COLO829 (cell line): ENCODE measurements around the gene S100A3.

ENCODE experiments used
- DNase-seq: peaks from one replicate; pipeline ENCODE4 v3.0.0; 2012; ENCODE audit warnings: low spot score

Gene S100A3

GRCh38 chr1:153547560-153548551 lies 1.2 kb downstream of the S100A3 start:
- no peak for DNase-seq

DNA sequence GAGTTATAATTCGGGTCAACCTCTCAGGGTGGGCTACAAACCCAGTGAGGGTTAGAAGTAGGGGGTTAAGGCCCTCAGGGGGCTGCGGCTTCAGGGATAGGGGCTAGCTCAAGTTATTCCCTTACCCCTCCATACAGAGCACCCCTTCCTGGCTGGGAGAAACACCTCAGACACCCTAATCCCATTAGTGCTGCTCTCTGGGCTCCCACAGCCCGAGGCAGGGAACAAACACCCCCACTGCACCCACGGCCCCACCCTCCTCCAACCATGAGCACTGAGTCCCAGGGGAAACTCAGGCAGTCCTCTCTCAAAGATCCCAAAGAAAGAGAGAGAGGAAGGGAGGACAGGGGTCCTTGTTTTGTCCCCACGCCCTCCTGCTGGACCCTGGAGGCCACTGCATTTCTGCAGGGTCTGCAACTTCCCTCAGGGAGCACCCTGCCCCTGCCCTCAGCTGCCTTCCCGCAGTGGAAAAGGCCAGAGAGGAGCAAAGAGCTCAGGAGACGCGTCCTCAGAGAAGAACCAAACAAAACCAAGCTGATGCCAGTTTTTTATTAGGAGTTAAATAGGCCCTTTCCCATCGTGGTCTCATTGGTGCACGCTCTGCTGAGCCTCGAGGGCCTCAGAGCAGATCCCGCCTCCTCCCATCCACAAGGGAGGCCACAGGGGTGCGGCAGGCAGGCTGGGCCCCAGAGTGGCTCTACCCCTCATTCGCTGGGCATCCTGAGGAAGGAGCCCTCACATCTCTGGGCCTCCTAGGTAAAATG lies 2.1 kb downstream of the S100A3 start:
- DNase-seq: no peak

- no peak for DNase-seq
These were observed 2.7 kb downstream of the S100A3 start for GRCh38 chr1:153546371-153546770.

DNA sequence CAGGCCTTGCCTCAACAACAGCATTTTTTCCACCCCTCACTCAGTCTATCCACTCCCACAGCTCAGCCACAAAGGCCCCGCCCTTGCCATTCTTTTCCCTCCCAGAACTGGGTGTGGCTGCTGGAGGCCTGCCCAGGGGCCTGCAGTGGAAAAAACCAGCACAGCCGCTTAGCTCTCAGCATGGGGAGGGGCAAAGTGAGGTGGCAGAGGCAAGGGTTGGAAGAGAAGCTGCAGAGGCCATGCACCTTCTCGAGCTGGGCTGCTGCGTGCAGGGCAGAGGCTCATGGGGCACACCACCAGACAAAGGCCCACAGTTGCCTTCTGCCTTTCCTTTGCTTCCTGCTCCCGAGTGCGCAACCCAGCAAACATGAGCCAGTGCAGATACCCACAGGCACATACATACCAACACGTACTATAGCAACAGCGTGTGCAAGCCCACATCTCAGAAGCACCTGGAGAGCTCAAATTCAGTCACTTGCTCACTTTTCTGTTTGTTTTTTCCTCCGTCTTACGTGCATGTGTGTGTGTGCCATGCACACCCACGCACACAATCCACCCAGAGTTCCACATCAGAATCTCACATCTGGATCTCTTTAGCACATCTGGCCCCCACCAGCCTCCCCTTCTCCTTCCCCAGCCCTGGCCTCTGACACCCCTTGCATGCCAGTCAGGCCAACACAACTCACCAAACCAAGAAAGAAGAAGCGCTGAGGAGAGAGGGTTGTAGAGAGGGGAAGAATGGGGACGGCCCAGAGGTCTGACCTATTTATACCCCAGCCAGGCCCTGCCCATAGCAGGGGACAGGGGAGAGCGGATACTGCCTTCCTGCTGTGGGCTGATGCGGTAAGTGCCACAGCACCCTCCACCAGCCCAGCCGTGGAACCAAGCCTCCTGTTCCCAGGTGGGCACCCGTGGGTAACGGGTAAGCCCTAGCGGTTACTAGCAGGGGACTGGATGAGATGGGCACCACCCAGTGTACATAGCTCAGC lies 3.7 kb downstream of the S100A3 start, which contains the start of gene S100A4:
S100A4 (minus strand) TSS at position 740 of the 989 bp plus-strand sequence. CDS start 1,012 bp downstream, outside the sequence.
- DNase-seq: peak; percentile 96

GRCh38 chr1:153544453-153545066 lies 4.5 kb downstream of the S100A3 start:
- DNase-seq: no peak

- DNase-seq: no peak
These were observed 5.3 kb downstream of the S100A3 start for GRCh38 chr1:153543736-153544135.

DNA sequence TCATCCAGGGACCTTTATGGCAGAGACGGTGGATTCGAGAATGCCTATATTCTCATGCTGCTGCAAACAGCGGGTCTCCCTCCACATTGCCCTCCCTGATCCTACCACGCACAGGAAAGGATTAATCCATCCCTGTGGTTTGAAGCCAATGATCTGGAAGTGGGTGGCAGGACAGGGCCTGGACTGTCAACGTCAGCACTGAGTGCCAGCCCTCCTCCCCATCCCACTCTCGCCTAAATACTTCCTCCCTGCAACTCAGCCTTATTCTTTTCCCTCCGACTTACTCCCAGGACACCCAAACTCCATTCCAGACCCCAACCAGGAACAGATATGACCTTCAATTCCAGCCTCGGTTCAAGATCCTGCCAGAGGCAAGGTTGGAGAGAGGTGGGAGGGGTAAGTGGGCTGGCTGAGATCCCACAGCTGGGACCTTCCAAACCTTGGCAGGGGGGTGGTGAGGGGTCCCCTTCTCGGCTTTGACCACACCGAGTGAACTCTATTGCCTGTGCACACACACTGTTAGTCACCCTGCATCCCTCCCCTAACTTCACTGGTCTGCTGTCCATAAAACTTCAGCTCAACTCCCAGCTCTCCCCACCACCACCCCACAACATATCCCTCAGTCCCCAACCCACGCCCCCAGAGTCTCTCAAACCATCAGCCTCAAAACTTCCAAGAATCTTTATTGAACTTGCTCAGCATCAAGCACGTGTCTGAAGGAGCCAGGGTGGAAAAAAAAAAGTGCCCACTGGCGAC lies 5.9 kb downstream of the S100A3 start:
- no peak for DNase-seq

DNA sequence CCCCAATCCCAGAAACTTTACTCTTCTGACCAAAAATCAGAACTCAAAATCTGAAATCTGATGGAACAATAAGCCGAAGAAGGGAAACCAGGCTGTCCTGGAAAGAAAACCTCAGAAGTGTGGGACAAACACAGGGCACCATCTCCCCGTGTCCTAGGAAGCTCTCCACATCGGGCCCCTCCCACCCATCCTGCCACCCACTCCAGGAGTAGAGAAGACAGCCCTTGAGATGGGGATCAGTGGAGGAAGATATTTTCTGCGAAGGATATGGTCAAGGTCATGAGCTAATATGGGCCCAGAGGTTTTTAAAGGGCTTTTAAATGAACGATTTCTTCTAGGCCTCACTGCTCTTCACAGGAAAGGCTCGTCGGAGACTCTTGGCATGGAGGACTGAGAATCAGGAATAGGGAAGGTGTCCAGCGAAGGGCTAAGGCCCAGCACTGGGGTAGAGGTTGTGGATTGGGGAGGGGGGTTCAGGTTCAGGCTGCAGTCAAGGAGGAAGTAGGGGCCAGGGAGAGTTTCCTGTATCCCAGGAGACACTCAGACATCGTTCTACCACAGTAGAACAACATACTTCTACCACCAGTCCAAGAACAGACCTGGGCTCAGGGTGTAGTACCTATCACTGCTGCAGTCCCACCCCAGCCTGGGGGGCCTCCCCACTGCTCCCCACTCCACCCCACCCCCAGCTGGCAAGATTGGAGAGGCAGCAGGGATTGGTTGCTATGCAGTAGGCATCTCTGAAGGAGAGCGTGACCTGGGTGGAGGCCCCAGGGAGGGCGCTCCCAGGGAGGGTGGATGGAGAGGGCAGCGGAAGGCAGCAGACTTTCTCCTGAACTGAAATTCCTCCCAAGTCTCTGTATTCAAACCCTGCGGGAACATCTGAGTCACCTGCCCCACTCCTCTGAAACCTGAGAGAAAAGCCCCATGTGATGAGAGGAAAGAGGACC lies 7.1 kb downstream of the S100A3 start:
- no peak for DNase-seq

- DNase-seq: no peak
These were observed 8.4 kb downstream of the S100A3 start, which contains the start of gene S100A5 for GRCh38 chr1:153540394-153541361. Gene S100A5 (minus strand): TSS chr1:153540934. CDS start chr1:153540191, 743 bp downstream.

- no peak for DNase-seq
These were observed 9.5 kb downstream of the S100A3 start for GRCh38 chr1:153539395-153540093.

DNA sequence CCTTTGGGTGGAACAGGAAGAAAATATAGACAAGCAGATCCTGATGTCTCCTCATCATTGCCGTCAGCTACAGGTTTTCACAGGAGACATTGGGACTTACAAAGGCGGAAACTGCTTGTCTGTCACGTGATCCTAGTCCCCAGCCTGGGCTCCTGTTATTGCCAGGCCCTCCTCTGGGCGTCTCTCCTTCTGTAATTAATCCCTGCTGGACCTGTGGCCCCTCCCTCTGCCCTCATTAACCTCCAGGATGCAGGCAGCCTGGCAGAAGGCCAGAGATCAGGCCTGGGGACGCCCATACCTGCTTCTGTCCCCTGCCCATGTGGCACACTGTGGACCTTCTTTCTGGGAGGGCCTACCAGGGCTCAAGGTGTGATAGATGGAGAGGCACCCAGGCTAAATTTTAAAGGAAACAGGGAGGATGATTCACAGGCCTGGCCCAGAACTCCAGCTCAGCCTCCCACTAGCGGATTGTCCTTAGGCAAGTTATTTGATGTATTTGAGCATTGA lies 10.7 kb downstream of the S100A3 start:
- DNase-seq: no peak

GRCh38 chr1:153537376-153537730 lies 11.7 kb downstream of the S100A3 start:
- DNase-seq: no peak

GRCh38 chr1:153536671-153537375 lies 12.2 kb downstream of the S100A3 start:
- DNase-seq: no peak

DNA sequence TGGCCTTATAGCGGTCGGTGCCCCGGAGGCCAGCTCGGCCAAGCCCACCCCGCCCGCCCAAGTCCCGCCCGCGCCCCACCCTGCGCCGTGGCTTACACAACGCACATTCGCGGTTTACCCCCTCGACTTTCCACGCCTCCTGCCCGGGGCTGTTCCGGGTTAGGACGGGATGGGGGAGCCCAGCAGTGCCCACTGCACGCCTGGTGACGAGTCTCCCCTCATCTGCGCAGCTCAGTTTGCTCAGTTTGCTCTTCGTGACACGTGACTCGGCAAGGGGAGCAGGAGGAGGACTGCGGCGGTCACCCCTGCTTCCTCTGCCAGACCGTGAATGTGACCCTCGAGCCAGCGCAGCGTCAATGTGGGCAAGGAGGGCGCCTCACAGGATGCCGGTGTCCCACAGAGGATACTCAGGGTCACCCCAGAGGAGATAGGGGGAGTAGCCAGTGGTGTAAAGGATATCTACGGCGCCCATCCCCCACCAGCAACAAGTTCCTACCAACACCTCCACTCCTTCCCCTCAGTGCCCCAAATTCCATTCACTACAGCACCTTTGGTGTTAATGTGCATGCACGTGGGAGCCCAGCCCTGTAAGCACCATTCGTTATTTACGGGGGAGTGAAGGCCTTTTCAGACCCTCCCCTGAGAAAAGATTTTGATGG lies 12.9 kb downstream of the S100A3 start:
- DNase-seq: peak; percentile 78

DNA sequence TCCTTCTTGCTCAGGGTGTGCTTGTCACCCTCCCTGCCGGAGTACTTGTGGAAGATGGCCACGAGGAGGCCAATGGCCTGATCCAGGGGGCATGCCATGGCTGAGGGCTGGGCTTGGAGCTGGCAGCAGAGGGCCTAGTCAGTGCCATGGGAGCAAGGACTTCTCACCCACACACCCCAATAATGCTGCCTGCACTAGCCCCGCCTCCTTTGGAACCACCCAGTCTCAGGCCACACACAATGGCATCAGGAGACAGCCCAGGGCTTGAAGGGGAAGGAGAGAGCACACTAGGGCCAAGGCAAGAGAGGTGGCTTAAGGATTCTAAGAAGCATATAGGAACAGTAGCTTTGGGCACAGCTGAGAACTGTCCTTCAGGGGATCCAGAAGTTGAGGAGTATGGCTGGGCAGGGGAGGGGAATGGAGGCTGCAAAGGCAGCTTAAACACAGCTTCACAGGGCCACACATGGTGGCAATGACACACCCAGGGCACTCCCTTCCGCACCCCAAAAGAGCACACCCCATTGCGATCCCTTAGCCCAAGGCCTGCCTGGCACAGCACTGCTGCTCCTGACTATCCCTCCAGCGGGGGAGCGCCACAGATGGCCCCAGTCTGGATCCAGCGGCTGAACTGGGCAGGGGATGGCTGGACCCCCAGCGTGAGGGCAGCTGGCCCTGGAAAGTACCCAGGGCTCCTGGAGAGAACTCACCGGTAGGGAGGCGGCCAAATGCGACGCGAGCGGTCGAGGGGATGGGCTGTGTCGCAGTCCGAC lies 13.6 kb downstream of the S100A3 start, which contains the start of gene S100A6:
S100A6 (minus strand) TSS at position 750 of the 770 bp plus-strand sequence; CDS start at position 98, 652 bp downstream.
- no peak for DNase-seq
